Stimulated activated CD8-positive, alpha-beta memory T cell treated with anti-CD3 and anti-CD28 coated beads, Interleukin-4, amount 100 ng/mL, for 1 hour (primary cell): ENCODE results near the gene C5.
"Not testable (repeated sequence)": the region's sequence is repeated elsewhere in the genome, so short reads cannot be mapped to it uniquely, and the experiment has no call there.

Source experiments
- DNase-seq, 2 donors: peaks; one replicate each; pipeline ENCODE4 v3.0.0-alpha.2; 2020; ENCODE audit warnings: low read depth in 2 of 2, low spot score in 1 of 2

C5 gene

DNA sequence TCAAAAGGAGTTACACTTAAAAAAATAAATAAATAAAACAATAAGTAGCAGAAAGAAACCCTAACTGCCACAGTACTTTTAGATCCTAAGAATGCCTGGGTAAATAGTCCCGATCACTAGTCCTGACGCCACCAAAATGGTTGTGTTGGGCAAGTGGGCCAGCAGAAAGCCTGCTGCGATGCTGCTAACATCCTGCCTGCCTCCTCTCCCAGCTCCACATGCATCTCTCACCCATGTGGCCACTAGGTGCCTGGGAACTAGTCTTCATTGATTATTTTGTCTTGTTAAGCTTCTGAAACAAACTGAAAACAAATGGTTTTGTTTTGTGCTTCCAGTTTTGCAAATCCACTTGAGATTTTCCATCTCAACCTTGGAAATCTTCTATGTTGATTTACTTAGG is 69.1 kb downstream of the C5 start:
- no peak for DNase-seq

- DNase-seq = no peak
Measured at GRCh38 chr9:120979797-120980196, 70.3 kb downstream of the C5 start.

GRCh38 chr9:120978987-120979386 is 71.1 kb downstream of the C5 start:
- DNase-seq = no peak

GRCh38 chr9:120977321-120977720 is 72.8 kb downstream of the C5 start:
- no peak for DNase-seq

DNA sequence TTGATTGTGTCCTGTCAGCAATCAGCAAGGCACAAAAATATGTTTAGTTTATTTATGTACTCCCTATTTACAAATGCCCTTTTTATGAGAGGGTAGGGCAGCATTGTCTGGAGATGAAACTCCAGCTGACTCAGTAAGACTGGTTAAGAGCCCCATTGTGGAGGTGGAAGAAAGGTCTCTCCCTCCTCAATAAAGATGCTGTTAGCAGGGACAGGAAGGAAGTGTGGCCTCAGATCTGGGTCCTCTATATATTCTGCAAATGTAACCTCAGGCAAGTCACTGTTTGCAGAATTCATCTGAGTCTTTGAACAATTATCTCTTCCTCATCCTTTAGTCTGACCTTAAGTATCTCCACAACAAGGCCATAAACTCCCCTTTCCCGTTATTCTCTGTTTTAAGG is 75.2 kb downstream of the C5 start:
- DNase-seq = no peak

DNA sequence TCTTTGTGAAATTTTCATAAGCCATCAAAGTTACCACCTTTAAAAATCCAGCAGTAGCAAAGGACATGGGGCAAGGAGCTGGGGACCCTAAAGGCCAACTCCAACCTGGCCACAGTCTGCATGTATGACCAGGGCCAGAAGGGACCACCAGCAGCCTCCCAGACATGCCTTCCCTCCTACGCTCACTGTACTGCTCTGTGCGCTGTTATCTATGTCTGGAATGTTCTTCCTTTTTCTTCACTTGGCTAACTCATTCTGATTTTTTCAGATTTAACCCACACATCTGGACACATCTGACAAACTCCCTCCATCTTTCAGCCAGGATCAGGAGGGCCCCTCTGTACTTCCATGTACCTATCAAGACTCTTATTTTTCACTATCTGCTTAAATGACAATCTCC is 75.9 kb downstream of the C5 start:
- no peak for DNase-seq

- no peak for DNase-seq
Measured at GRCh38 chr9:120971938-120972337, 78.1 kb downstream of the C5 start.

- not testable (repeated sequence) for DNase-seq
Measured at GRCh38 chr9:120971471-120971870, 78.6 kb downstream of the C5 start.

DNA sequence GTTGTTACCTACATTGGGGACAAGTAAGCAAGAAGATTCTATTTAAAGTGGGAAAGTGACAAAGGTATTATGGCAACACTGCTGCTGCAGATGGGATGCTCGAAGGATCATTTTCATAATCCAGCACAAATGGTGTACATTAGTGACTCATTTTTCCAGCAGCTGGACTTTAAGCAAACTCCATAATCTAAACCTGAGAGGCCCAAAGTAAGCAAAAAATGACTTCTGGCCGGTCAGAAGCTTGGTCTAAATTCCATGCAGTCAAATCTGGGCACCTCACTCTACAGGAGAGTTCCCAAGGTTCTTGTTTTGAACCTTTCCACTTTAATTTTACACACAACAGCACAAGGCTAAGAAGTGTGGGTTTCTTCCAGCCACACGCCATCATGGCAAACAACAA is 79.8 kb downstream of the C5 start:
- no peak for DNase-seq

DNA sequence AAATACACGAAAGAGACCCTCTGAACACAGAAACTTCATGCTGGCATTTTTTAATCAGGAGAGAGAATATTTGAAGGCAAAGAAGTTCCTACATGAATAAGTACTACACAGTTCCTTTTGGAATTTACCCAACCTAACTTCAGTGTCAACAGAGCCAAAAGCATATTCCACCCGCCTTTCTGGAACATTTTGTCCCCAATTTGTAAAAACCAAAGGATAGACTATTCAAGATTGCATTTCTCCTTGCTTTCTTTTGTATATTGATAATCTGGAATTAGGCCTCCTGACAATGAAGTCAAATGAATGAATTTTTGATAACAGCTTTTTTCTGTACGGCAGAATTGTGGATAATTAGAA is 84.1 kb downstream of the C5 start:
- no peak for DNase-seq

DNA sequence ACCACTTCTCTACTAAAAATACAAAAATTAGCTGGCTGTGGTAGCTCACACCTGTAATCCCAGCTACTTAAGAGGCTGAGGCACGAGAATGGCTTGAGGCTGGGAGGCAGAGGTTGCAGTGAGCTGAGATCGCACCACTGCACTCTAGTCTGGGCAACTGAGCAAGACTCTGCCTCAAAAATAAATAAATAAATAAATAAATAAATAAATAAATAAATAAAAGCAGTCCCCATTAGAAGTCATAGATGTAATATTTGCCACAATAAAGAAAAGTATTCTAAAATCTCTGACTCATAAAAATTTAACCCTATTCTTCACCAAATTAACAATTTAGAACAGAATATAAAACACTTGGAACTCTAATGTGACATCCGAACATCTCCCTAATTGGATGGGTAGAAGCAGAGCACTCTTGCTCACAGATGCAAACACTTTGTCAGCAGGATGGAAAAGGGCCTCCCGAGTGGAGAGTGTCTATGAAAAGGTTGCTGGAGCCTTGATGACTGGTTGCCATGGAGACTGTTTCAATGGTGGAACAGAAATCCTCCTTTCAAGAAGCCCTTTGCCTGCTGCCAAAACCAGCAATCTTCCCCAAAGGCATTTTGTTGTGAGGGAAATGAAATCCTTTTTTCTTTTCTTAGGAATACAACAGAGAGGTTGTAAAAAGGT is 84.6 kb downstream of the C5 start:
- no peak for DNase-seq

DNA sequence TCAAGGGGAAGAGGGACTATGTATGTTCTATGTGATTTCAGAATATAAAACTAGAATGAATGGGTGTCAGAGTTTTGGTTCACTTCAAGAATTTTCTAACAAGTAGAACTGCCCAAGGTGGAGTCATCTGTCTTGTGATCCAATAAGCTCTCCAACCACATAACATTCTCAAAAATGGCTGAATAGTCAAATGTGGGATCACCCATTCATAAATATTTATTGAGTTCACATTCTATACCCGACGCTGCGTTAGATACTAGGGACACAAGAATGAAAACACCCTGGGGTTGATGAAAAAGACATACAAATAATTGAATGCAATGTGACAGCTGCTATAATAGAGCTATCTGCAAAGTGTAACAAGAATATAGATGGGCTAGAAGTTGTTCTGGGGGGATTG is 88.1 kb downstream of the C5 start:
- DNase-seq = no peak

DNA sequence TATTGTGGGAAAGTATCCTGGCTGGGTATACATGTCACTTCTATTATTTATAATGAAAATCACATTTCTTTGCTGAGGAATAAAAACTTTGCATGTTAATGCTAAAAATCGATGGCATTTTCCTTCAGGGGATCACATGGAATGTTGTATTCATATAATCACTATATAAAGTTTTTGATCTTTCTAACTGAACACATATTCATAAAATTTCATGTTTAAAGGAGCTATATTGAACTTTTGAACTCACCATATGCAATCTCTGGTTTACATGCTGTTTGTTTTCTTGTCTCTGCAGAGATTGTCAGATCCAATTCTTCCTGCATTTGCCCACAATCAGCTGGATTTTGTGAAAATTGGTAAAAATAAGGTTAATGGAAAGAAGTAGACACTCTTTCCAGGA is 90.1 kb downstream of the C5 start:
- no peak for DNase-seq

DNA sequence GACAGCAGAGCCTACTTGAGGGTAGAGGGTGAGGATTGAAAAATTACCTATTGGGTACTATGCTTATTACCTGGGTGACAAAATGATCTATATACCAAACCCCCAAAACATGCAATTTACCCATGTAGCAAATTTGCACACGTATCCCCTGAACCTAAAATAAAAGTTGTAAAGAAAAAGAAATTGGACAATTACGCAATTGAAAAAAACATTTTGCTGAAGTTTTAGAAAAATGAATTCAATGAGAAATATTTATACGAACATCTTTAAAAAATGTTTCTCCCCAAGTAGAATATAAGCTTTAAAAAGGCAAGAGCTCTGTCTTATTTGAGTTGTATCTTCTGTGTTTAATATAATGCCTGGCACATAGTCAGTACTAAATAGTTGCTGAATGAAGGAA is 93.2 kb downstream of the C5 start:
- DNase-seq = no peak

DNA sequence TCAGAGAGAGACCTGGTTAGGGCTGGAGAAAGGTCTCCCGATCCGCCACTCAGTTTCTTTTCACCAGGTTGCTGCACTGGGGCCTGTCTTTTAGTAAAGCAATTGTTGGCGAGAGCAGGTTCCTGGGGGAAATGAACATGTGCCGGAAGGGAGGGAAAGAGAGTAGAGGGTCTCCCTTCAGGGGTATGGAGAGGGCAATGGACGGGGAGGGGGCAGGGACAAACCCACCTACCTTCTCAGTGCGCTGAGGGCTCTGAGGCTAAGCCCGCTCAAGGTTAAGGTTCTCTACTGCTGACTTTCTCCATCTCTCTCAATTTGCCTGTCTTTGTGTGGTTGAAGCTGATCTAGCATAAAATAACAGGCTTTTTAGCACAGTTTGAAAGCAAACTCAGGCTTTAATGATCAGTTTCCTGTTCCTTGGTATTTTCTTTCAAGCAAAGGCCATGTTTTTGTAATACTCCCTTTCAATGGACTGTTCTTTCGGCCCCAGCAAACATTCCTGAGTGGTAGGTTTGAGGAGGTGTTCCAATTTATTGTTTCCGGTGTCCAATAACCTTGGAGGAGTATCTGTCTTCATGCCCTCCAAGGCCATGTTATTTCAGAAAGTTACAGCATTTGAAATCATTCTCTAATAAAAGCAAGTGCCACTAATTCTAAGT is 98.0 kb downstream of the C5 start:
- DNase-seq = no peak

DNA sequence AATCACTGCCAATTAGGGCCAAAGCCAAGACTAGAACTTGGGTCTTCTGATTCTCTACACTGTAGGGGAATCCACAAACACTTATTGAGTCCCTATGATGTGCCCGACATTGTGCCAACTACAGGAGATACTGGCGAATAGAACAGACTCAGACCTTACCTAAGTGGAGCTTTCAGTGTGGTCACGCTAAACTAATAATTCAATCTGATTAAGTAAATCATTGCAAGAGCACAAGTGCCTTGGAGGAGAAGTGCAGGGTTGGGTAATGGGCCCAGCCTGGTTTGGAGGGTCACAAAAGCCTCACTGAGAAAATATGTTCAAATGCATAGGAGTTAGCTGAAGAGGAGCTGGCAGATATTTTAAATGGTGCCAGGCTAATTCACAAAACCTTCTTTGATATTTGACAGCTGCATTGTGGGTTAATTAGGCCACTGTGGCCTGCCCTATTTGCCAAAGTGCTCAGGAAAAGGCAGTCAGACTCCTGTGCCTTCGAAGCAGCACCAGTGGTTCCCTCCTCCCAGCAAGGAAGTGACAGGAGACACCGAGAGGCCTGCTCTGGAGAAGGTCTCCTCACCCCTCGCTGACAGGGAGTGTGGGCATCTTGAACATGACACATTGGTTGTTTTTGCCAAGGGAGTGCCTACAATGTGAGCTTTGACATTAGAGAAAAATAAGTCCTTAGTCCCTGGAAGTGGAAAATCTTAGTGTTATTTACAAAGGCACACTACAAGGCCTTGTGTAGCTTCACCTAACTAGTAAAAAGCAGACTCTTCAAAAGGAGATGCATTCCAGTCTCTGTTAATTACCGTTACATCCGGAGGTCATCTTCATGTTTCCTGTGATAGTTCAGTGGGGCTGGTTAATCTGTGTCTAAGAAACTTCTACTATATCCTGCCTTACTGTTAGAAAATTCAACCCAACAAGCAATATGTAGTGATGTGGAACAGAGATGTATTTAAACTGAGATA is 99.4 kb downstream of the C5 start:
- DNase-seq = no peak

DNA sequence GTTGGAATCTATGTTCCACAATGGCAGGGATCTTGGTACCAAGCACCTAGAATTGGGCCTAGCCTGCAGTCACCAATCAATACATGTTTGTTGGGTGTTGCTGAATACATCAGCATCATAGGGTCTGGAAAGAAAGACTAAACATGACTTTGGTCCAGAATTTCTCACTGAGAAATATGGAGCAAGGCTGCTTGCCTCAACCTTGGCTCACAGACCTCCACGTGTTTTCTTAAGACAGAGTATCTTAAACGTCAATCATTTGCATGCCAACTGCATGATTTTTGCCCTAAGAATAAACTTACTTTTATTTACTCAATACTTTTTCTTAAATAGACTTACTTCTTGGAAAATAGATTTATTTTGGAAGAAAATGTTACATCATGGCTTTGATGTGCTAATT is 100.8 kb downstream of the C5 start:
- DNase-seq = no peak

DNA sequence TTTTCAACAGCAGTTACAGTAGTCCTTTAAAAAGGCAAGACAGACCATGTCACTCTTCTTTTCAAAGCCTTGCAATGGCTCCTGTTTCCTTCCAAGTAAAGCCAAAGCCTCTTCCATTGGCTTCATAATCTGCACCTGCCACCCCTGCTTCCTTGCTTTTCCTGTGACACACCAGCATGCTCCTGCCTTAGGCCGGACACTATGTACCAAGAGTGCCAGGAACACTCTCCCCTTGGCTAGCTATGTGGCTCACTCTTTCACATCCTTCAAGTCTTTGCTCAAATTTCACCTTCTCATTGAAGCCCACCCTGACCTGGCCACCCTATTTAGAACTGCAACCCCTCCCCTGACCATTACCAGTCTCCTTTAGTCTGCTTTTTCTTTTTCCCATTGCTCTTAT is 101.3 kb downstream of the C5 start:
- no peak for DNase-seq

GRCh38 chr9:120947222-120947621 is 102.9 kb downstream of the C5 start:
- DNase-seq = no peak

DNA sequence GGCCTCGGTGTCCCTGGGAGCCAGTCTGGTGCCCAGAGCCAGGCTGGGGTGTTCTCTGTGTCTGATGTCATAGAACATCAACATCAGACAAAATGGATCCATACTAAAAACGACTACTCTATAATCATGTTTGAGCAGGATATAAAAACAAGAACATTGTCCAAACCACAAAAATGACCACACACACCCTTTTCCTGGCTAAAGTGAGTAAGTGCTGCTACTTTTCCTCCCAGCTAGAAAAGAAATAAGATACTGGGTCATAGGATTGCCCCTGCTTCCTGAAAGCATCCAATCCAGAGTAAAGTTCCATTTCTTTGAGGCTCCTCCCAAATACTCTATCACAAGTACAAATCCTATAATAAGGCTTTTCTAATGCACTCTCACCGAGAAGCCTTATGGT is 103.8 kb downstream of the C5 start:
- no peak for DNase-seq

DNA sequence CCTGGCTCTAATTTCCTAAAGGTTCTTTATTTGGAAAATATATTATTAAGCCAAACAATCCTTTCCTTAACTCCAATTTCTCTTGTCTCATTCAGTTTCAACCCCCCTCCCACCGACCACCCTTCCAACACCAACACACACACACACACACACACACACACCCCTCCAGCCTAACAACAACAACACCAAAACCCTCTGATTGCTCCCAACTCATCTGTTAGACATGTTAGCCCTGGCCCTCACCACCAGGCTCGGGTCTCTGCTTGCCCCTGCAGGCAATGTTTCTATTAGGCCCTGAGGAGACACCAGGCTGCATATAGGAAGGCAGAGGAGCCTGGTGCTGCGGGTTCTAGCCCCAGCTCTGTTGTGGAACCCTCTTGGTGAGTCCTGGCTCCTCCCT is 105.1 kb downstream of the C5 start:
- DNase-seq = no peak

DNA sequence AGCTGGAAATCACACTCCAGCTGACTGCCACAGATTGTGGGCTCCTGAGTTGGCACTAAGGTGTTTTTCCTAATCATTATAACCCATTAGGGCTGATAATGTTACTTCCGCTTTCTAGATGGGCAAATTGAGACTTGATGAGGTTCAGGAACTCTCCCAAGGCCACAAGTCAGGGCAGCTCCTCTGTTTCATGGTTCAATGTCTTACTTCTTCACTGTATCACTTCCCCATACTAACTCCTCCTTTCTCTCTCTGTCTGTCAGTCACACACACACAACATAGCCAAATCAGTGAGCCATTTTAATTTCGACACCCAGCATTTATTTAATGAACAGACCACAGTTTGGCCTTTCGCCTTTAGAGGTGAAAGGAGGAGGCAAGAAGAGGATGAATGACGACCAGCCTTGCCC is 105.6 kb downstream of the C5 start:
- no peak for DNase-seq
